GM19023 (cell line): ENCODE results near the gene SMARCC1.
A peak's percentile ranks its signal among the peaks of the same experiment; 100 is the strongest.

Experiments used
- ATAC-seq: cut with Tn5 transposase; IDR thresholded peaks from one replicate; pipeline ENCODE4 v1.9.1; 2021; ENCODE audit warnings: mild to moderate bottlenecking, moderate library complexity; ENCODE audit not compliant: unreplicated experiment

SMARCC1 gene

DNA sequence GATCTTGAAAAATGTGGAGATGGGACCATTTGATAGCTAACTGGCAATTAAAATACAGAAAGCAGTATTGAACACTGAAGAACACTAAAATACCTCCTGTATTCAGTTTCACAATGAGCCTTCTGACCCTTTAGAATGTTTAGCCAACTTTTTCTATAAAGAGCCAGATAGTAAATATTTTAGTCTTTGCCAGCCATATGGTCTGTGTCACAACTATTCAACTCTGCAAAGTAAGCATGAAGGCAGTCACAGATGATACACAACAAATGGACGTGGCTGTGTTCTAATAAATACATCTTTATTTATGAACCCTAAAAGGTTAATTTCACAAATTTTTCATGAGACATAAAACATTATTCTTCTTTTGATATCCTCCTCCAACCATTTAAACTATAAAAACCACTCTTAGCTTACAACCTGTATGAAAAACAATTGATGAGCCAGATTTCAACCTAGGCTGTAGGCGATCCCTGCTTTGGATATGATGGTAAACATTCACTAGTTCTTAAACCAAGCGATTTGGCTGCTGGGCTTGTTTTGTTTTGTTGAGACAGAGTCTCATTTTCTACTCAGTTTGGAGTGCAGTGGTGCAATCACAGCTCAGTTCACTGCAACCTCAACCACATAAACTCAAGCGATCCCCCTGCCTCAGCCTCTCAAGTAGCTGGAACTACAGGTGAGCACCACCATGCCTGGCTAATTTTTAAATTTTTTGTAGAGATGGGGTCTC lies 189.5 kb downstream of the SMARCC1 start:
- no peak for ATAC-seq

GRCh38 chr3:47590216-47590615 lies 191.5 kb downstream of the SMARCC1 start:
- no peak for ATAC-seq

- no peak for ATAC-seq
Observed at GRCh38 chr3:47588587-47588986, 193.1 kb downstream of the SMARCC1 start.

DNA sequence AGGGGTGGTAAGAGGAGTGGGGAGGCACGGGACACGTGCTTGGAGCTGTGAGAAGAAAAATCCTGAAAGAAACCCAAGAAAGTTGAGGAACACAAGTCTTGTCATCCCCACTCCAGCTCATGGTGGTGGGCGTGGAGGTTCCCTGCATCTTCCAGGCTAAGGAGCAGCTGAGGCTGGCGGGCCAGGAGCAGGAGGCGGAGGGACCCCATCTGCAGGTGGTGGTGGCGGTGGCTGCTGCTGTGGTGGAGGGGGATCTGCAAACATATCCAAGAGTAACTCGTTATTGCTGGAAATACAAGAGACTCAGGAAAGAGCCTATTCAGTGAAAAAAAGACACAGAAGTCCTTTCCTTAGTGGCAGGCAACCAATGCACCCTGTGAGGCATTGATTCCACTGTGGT lies 193.6 kb downstream of the SMARCC1 start:
- ATAC-seq = no peak

DNA sequence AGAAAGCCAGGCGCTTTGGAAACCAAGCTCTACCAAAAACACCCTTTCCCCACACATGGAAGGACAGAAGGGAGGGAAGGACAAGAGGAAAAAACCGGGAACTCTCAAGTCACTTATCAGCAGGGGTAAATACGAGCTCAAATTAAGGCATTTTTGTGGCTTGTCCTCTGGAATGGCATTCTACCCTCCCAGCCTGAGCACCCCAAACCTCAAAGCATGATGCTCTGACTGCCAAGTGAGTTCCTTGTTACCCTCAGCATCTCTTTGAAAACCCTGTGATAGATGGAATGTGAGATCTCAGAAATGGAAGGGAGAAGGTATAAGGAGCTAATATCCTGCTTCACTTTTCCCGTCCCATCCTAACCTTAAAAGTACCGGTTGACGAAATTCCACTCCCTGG lies 194.9 kb downstream of the SMARCC1 start:
- ATAC-seq = no peak

DNA sequence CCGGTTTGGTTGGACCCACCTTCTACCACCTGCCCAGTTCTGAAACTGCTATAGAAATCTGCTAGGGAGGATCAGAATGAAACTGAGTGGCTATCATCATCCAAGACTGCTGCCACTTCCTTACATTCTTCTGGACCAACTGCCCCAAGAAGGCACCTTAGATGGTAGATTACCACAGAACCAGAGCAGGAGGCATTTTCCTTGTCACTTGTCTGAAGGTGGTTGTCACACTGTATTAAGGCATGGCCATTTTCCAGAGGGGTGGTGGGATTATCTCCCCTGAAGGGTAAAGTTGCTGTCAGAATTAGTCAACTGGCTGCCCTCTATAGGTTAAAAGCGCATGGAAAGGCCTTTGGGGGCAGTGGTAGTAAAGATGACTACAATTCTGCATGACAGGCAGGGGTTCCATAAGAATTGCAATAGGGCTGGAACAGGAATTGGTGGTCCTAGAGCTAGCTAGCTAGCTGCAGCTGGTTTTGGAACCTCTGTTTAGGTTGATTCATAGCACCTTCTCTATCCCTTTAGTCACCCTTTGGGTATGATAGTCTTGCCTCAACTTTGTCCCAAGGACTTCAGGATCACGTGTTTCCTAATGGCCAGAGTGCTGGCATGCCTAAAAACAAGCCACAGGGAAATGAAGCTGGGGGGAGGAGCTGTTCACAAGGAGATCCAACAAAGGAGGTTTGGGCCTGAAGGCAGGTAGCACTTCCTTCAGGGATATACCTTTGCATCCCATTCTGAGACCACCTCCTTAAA lies 198.2 kb downstream of the SMARCC1 start:
- no peak for ATAC-seq

- ATAC-seq = no peak
Observed at GRCh38 chr3:47581835-47582234, 199.9 kb downstream of the SMARCC1 start.

DNA sequence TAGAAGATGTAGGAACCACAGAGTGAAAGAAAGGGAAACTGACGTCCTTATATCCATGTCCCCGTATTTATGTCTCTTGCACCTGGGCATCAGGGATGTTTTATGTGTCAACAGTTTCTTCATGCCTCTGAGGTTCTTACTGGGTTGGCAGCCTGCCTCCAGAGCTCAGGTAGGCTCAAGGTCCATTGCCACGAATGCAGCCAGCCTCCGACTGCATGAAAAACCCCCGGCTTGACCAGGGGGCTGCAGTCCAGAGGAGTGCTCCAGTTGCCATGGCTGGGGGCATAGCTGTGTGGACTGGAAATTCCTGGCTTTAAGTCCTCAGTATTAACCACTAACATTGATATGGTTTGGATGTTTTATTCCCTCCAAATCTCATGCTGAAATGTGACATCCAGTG lies 200.3 kb downstream of the SMARCC1 start:
- no peak for ATAC-seq

DNA sequence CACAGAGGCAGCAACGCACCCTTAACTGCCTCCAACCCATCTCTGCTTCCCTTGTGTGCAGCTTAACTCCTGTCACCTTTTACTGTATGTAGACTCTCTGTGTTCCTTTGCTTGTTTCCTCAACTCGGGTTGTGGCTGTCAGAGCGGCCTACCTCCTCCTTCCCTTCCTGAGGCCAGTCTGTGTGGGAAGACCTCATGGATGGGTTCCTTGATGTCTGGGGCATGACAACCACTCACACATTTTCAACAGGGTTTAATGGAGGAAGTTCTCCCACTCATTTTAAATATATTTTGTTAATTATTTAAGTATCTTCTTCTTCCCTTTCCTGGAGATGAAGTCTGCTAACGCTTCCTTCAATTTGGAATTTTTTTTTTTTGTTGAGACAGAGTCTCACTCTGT lies 201.2 kb downstream of the SMARCC1 start:
- ATAC-seq = no peak

DNA sequence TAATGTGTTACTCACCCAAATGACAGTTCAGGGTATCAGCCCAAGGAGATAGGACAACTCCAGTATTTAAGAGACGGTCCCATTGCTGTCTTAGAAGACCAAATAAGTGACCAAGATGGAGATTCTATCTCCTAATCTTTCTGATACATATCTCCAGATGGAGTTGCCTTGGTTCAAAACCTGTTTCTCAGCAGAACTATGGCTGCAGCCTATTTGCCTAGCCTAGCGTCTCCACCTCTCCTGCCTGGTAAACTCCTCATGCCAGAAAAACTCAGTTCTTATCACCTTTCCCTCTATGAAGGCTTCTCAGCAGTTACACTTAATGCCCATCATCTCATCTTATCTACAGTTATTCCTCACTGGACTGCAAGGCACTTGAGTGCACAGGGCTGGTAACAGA lies 201.8 kb downstream of the SMARCC1 start:
- no peak for ATAC-seq

DNA sequence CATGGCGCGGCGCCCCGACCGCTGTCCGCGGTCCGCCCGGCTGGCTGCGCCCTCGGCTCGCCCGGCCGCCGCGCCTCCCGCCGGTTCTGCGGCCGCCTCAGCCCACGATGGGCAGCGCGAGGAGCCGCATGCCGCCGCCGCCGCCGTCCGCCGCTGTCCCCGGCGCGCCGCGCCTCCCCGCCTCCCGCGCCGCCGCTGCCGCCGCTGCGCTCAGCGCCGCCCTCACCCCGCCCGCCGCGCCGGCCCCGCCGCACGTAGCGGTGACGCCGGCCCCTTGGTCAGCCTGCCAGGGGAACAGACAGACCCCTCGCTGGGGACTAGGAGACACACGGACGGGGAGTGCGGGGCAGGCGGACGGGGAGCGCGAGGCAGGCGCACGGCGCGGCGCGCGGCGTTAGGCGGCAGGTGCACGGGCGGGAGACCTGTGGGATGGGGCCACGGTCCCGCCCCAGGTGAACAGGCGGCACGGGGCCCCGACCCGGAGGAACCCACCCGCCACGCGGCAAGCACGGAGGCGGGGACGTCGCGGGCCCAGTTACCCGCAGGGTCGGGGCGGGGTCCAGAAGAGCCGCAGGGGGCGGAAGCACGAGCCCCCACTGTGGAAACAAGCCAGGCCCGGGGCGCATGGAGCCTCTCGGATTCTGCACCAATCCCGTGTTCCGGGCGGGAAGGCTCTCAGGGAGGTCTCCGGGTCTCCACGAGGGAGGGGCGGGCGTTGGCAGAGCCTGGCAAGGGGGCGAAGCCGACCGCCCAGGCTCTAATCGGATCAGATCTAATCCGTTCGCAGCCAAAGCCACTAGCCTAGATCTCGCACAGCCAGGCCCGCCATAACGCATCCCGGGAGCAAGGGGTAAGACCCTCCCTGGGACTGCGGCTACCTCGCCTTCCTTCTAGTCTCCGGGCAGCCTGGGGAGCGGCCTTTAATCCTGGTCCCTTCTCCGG lies 202.7 kb downstream of the SMARCC1 start, which contains the start of gene CSPG5:
CSPG5 (minus strand) TSS at position 175 of the 942 bp plus-strand sequence; CDS start at position 3, 172 bp downstream.
- peak; percentile 65 for ATAC-seq

DNA sequence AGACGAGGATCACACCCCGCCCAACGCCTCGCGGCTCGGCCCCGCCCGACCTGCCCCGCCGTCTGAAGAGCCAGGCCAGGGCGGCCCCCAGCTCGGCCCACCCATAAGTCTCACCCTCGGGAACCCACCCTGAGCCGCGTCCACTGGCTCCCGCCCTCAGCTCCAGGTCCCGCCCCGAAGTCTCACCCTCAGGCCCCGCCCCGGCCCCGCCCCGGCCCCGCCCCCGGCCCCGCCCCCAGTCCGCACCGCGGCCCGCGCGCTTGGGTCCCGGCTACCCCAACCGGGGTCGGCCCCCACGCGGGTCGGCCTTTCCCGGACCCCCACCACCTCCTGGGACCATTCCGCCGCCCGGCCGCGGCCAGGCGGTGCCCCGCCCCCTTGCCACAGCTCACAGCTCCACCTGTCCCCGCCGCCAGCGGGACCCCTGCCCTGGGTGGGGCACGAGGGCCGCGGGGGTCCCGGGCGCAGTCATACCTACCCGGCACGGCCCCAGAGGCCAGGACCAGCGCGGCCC lies 203.5 kb downstream of the SMARCC1 start:
- ATAC-seq = no peak

- ATAC-seq = no peak
Observed at GRCh38 chr3:47577583-47578118, 204.0 kb downstream of the SMARCC1 start.

DNA sequence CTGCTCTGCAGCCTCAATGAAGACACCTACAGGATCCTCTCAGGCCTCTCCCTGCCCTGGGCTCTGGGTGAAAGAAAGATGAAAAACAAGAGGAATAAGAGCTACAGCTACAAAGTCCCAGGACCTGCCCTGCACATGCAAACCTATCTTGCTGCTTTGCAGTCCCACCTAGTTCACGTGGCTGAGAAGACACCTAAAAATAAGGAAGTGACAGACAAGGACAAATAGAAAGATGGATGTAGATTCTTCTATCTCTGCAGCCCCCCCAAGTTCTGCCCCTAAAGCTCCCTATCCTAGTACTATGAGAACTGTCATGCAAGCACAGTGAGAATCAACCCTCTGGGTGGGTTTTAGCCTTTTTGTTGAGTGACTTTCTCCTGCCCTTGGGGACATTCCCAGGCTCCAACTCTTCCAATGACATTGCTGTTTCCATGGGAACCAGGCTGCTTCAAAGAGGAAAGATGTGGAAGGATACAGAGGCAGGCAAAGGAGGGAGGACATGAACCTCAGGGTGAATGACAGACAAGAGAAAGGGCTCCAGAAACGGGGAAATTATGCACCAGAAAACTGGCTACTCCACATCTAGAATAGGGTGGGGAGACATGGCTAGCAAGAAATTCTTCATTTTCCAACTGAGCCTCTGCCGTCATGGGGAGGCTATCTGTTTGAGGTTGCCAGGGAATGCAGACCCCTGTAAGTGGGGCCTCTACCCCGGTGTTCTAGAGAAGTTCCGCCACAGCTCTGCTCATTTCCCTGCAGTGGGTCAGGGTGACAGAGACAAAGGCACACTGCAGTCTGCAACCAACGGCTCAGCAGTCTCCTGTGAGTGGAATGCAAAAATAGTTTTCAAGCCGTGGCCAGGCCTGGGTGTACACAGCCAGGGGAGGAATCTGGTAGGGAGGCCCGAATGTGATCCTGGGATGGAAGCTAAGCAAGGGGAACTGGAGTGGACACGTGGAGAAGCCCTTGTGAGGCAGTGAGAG lies 208.2 kb downstream of the SMARCC1 start:
- no peak for ATAC-seq

- no peak for ATAC-seq
Observed at GRCh38 chr3:47571391-47572175, 210.1 kb downstream of the SMARCC1 start.

DNA sequence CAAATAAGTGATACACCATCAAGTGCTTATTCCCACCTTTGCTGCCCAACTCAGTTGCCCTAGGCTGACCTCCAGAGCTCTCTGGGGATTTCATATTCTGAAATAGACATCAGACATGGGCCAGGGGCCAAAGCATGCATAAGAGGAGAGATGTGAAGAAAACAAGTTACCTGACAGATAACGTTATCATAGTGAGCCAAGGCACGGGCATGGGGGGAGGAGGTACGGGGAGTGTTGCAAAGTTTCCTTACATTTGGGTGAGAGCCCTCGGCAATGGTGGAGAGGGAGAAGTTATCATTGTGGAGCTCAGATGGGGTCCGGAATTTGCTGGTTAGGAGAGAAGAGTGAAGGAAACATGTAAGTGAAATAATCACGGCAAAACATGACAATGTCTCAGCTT lies 212.8 kb downstream of the SMARCC1 start:
- ATAC-seq = no peak

- ATAC-seq = no peak
Observed at GRCh38 chr3:47567149-47567548, 214.5 kb downstream of the SMARCC1 start.

- ATAC-seq = no peak
Observed at GRCh38 chr3:47566667-47567066, 215.0 kb downstream of the SMARCC1 start.
